Measurements from ENCODE around the gene TIMM17A. TPM values are rescaled to one million over a fixed set of nuclear protein-coding genes. Genes with fewer than 3 reads are reported as not detected.
"Not testable (repeated sequence)": the region's sequence is repeated elsewhere in the genome, so short reads cannot be mapped to it uniquely, and the experiment has no call there.

TIMM17A gene
- total RNA-seq, 1 donor from 2014 or later = 50.5 TPM

- no peak overlapping the region for H3K27ac ChIP-seq
- Mint-ChIP-seq H3K27ac (no peak overlapping the region), H3K27me3 (ENCODE audit: insufficient read depth, low read depth) (peaks cover 10% of the 10 kb centered on the region), H3K4me1 (peaks cover 15% of the 10 kb centered on the region), H3K9me3 (no peaks in the 10 kb centered on the region), H3K36me3 (no peaks in the 10 kb centered on the region), H3K4me3 (no peak overlapping the region)
- TF ChIP-seq CTCF (IDR thresholded peaks at IDR 0.05) (no peak), EZH2 (IDR thresholded peaks at IDR 0.05) (no peak), EZH2phosphoT487 (IDR thresholded peaks at IDR 0.05) (no peak)
- H3K4me1 ChIP-seq = peaks cover 17% of the 10 kb centered on the region
- H2AFZ ChIP-seq (replicated peaks) = no peak overlapping the region
- no peaks in the 10 kb centered on the region for H3K27me3 ChIP-seq
- no peak overlapping the region for H3K9ac ChIP-seq
- no peaks in the 10 kb centered on the region for H3K79me2 ChIP-seq (ENCODE audit: low read depth)
- no peaks in the 10 kb centered on the region for H4K20me1 ChIP-seq (ENCODE audit: low read depth)
- H3K4me2 ChIP-seq = peak overlapping the region; percentile 39
- DNase-seq (ENCODE audit: low spot score) = peak; percentile 42
- H3K4me3 ChIP-seq = no peak overlapping the region
- H3K9me3 ChIP-seq (ENCODE audit: low read depth) = no peaks in the 10 kb centered on the region
- H3F3A ChIP-seq (ENCODE audit: low read depth) = no peaks in the 10 kb centered on the region
- no peaks in the 10 kb centered on the region for H3K36me3 ChIP-seq
These were observed 62.6 kb downstream of the TIMM17A start for GRCh38 chr1:202017749-202018467.

GRCh38 chr1:202018468-202019234, 63.3 kb downstream of the TIMM17A start:
- no peak for DNase-seq (ENCODE audit: low spot score)
- Histone ChIP-seq H2AFZ (replicated peaks) (no peak overlapping the region), H3K4me2 (peak overlapping the region; percentile 39), H3K79me2 (ENCODE audit: low read depth) (no peaks in the 10 kb centered on the region), H3K27me3 (no peaks in the 10 kb centered on the region), H4K20me1 (ENCODE audit: low read depth) (no peaks in the 10 kb centered on the region), H3K4me1 (peaks cover 21% of the 10 kb centered on the region), H3K4me3 (no peak overlapping the region), H3K9me3 (ENCODE audit: low read depth) (no peaks in the 10 kb centered on the region), H3K9ac (no peak overlapping the region), H3F3A (ENCODE audit: low read depth) (no peaks in the 10 kb centered on the region), H3K27ac (no peak overlapping the region), H3K36me3 (no peaks in the 10 kb centered on the region)
- Mint-ChIP-seq H3K4me1 (peaks cover 15% of the 10 kb centered on the region), H3K9me3 (no peaks in the 10 kb centered on the region), H3K4me3 (peak overlapping the region; percentile 20), H3K36me3 (no peaks in the 10 kb centered on the region), H3K27me3 (ENCODE audit: insufficient read depth, low read depth) (peaks cover 8% of the 10 kb centered on the region), H3K27ac (peak overlapping the region; percentile 66)
- TF ChIP-seq CTCF (IDR thresholded peaks at IDR 0.05) (no peak), EZH2 (IDR thresholded peaks at IDR 0.05) (no peak), EZH2phosphoT487 (IDR thresholded peaks at IDR 0.05) (no peak)

GRCh38 chr1:202019235-202019558, 63.9 kb downstream of the TIMM17A start:
- not testable (repeated sequence) for H3K79me2 ChIP-seq (ENCODE audit: low read depth); H3K27me3 ChIP-seq; H2AFZ ChIP-seq (replicated peaks); H3K4me2 ChIP-seq; H3K27ac ChIP-seq; H4K20me1 ChIP-seq (ENCODE audit: low read depth); H3K9me3 Mint-ChIP-seq; H3K9ac ChIP-seq; H3F3A ChIP-seq (ENCODE audit: low read depth); H3K36me3 ChIP-seq; H3K4me3 ChIP-seq; DNase-seq (ENCODE audit: low spot score); H3K36me3 Mint-ChIP-seq; H3K9me3 ChIP-seq (ENCODE audit: low read depth); H3K27me3 Mint-ChIP-seq (ENCODE audit: insufficient read depth, low read depth)
- H3K4me1 ChIP-seq = peaks cover 21% of the 10 kb centered on the region
- Mint-ChIP-seq H3K4me3 (peak overlapping the region; percentile 20), H3K4me1 (peaks cover 15% of the 10 kb centered on the region), H3K27ac (peak overlapping the region; percentile 66)

Small RNA genes within 50 kb of the gene (microRNA-seq; reads per million reads assigned to microRNA genes)
- not detected for gene MIR6740

Small RNA genes within 50 kb of the gene (small RNA-seq; reads per million reads assigned to genes)
- gene MIR6740 = not detected
- not detected for gene RF00156

Other genes starting within 250 kb of the TIMM17A start
- 63.2 and 71.2 TPM in 2 replicates for gene IPO9, start 126.3 kb upstream of the TIMM17A start, total RNA-seq (ENCODE audit: low replicate concordance)
- 3.0 and 9.9 TPM in 2 replicates for gene SHISA4, start 66.6 kb upstream of the TIMM17A start, total RNA-seq (ENCODE audit: low replicate concordance)
- gene LMOD1, start 9.0 kb upstream of the TIMM17A start, total RNA-seq (ENCODE audit: low replicate concordance) = 0.37 and 1.2 TPM in 2 replicates
- gene RNPEP, start 27.1 kb downstream of the TIMM17A start, total RNA-seq (ENCODE audit: low replicate concordance) = 48.7 and 70.3 TPM in 2 replicates
- gene ELF3, start 55.1 kb downstream of the TIMM17A start, total RNA-seq (ENCODE audit: low replicate concordance) = 2.7 and 6.9 TPM in 2 replicates
- 0.06 TPM in 1 of 2 replicates, not detected in the other for gene GPR37L1, start 167.4 kb downstream of the TIMM17A start, total RNA-seq (ENCODE audit: low replicate concordance)
- 13.3 and 29.6 TPM in 2 replicates for gene ARL8A, start 189.2 kb downstream of the TIMM17A start, total RNA-seq (ENCODE audit: low replicate concordance)
- gene PTPN7, start 205.1 kb downstream of the TIMM17A start, total RNA-seq (ENCODE audit: low replicate concordance) = not detected in 2 replicates
- 0.25 TPM in 1 of 2 replicates, not detected in the other for gene LGR6, start 238.3 kb downstream of the TIMM17A start, total RNA-seq (ENCODE audit: low replicate concordance)

Measured in neural progenitor cell (in vitro differentiated cells).